Subcutaneous abdominal adipose tissue (tissue), 5 donors: ENCODE measurements around the gene ITPR1.

Source experiments
- H3K27ac ChIP-seq: one replicate; pipeline ENCODE4 v1.7.0; 2013; ENCODE audit warnings: low read depth, mild to moderate bottlenecking, inconsistent platforms, low read length, moderate library complexity
- H3K27me3 ChIP-seq, 5 donors: one replicate each; pipeline ENCODE4 v1.7.0; 2013; ENCODE audit warnings: low read length in 5 of 5, inconsistent platforms in 1 of 5; ENCODE audit not compliant: control insufficient read depth in 5 of 5, insufficient read depth in 4 of 5
- H3K36me3 ChIP-seq, 5 donors: one replicate each; pipeline ENCODE4 v1.7.0; 2013; ENCODE audit warnings: low read length in 5 of 5; ENCODE audit not compliant: control insufficient read depth in 5 of 5, insufficient read depth in 5 of 5
- H3K4me1 ChIP-seq, 5 donors: one replicate each; pipeline ENCODE4 v1.7.0; 2013; ENCODE audit warnings: low read length in 5 of 5, mild to moderate bottlenecking in 3 of 5, moderate library complexity in 1 of 5; ENCODE audit not compliant: control insufficient read depth in 5 of 5, insufficient read depth in 5 of 5
- H3K4me3 ChIP-seq, 5 donors: one replicate each; pipeline ENCODE4 v1.7.0; 2013; ENCODE audit warnings: low read length in 5 of 5, low read depth in 1 of 5
- H3K9ac ChIP-seq, 5 donors: one replicate each; pipeline ENCODE4 v1.7.0; 2013; ENCODE audit warnings: low read length in 5 of 5, mild to moderate bottlenecking in 4 of 5, moderate library complexity in 3 of 5
- H3K9me3 ChIP-seq, 5 donors: one replicate each; pipeline ENCODE4 v1.7.0; 2013; ENCODE audit warnings: low read length in 5 of 5; ENCODE audit not compliant: control insufficient read depth in 5 of 5
- donor health status: healthy.
- donor health status: healthy.
- donor health status: healthy.
- donor health status: healthy.
- donor health status: healthy.

ITPR1 gene

DNA sequence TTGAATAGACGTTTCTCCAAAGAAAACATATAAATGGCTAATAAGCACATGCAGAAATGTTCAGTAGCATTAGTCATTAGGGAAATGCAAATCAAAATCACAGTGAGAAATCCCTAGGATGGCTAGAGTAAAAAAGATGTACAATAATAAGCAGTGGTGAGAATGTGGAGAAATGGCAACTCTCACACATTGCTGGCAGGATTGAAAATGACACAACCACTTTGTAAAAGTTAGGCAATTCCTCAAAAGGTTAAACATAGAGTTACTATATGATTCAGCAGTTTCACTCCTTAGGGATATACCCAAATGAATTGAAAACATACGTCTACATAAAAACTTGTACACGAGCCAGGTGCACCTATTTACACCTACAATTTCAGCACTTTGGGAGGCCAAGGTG lies 108.7 kb downstream of the ITPR1 start:
- H3K9me3 ChIP-seq = no peaks in the 10 kb centered on the region
- no peaks in the 10 kb centered on the region for H3K36me3 ChIP-seq

DNA sequence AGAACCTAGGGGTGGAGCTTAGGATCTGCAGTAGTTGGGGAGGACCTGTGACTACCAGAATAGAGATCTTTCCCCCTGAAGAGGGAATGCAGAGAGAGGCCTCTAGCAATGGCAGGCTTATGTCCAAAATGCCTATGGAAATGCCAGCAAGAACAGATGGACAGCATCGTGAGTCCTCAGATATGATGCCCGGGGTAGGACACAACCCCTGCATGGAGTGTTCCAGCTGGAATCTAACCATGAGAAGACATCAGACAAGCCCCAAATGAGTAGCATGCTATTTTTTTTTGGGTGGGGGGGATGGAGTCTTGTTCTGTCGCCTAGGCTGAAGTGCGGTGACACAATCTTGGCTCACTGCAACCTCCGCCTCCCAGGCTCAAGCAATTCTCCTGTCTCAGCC lies 111.5 kb downstream of the ITPR1 start:
- Histone ChIP-seq H3K27ac (no peak overlapping the region), H3K9me3 (no peaks in the 10 kb centered on the region), H3K4me1 (no peaks in the 10 kb centered on the region), H3K27me3 (no peaks in the 10 kb centered on the region), H3K4me3 (no peak overlapping the region), H3K9ac (no peak overlapping the region), H3K36me3 (no peaks in the 10 kb centered on the region)

More for the DNA sequence above, 108.7 kb downstream of the ITPR1 start:
- no peak overlapping the region for H3K4me3 ChIP-seq
- H3K9ac ChIP-seq = no peak overlapping the region
- no peaks in the 10 kb centered on the region for H3K27me3 ChIP-seq
- H3K4me1 ChIP-seq = no peaks in the 10 kb centered on the region
- no peak overlapping the region for H3K27ac ChIP-seq

DNA sequence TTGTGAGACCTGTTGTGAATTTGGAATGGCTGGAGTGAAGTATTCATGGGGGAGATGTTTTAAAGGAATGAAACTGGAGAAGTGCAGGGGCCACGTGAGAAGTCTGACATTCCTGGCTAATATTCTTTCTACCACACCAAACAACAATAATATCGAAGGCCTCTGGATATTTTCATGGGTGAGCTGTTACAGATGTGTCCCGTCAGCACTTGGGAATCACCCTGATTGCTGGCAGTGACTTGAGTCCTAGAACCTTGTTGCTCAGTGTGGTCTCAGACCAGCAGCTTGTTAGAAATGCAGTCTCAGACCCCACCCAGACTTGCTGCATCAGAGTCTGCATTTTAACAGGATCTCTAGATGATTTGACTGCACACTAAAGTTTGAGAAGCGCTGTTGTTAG lies 113.8 kb downstream of the ITPR1 start:
- Histone ChIP-seq H3K27me3 (no peaks in the 10 kb centered on the region), H3K27ac (no peak overlapping the region)

DNA sequence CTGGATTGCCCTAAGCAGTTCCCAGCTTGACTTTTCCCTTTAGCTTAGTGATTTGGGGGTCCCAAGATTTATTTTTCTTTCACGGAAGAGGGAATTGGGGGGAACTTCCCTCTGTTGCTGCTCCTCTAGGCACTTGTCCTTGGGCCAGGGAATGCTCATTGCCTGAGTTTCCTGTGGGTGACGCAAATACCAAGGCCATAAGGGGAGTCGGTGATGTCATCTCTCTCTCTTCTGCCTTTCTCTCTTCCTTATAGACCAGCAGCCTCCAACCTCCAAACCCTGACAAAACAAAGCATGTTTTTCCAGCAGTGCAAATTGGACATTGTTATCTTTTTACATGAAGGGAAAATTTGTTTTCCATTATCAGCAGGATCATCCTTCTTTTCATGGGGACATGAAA lies 120.2 kb downstream of the ITPR1 start:
- Histone ChIP-seq H3K9me3 (no peaks in the 10 kb centered on the region), H3K27ac (no peak overlapping the region), H3K4me3 (no peak overlapping the region), H3K4me1 (peaks cover 0 to 6% (median 0%) of the 10 kb centered on the region in 5 donors), H3K36me3 (no peaks in the 10 kb centered on the region), H3K27me3 (no peaks in the 10 kb centered on the region), H3K9ac (no peak overlapping the region)

More for the DNA sequence above, 113.8 kb downstream of the ITPR1 start:
- Histone ChIP-seq H3K4me1 (peaks cover 0 to 3% (median 0%) of the 10 kb centered on the region in 5 donors), H3K4me3 (no peak overlapping the region), H3K36me3 (no peaks in the 10 kb centered on the region), H3K9ac (no peak overlapping the region), H3K9me3 (no peaks in the 10 kb centered on the region)

DNA sequence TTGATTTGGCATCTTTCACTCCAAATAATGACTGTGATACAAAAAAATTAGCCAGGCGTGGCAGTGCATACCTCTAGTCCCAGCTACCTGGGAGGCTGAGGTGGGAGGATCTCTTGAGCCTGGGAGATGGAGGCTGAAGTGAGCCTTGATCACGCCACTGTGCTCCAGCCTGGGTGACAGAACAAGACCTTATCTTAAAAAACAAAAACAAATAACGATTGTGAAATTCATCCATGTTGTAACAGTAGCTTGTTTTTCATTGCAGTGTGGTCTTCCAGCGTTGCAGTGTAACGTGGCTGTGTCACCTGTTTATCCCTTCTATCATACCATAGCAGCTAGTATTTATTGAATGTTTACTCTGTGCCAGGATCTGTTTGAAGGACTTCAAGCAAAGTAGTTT lies 120.9 kb downstream of the ITPR1 start:
- H3K36me3 ChIP-seq = no peaks in the 10 kb centered on the region
- peaks cover 0 to 6% (median 0%) of the 10 kb centered on the region in 5 donors for H3K4me1 ChIP-seq
- H3K9me3 ChIP-seq = no peaks in the 10 kb centered on the region
- no peak overlapping the region for H3K4me3 ChIP-seq
- no peak overlapping the region for H3K27ac ChIP-seq
- no peaks in the 10 kb centered on the region for H3K27me3 ChIP-seq
- no peak overlapping the region for H3K9ac ChIP-seq

DNA sequence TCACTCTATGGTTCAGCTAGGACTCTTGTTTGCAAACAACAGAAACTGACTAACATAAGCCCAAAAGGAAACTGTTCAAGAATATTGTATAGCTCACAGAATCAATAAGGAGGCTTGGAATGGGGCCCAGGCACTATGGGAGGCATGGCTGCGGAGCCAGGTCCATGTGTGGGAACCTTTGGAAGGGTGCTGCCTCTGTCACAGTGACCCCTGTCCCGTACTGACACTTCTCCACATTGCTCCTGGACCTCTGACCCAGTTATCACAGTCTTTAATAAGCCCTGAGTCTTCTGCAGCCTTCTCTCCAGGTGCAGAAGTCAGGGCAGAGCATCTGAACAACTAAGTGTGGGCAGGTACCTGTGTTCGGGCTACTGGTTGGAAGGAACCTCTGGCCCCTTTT lies 121.8 kb downstream of the ITPR1 start:
- H3K27ac ChIP-seq = no peak overlapping the region
- H3K36me3 ChIP-seq = no peaks in the 10 kb centered on the region
- H3K27me3 ChIP-seq = no peaks in the 10 kb centered on the region
- H3K4me3 ChIP-seq = no peak overlapping the region
- H3K9ac ChIP-seq = no peak overlapping the region
- H3K9me3 ChIP-seq = no peaks in the 10 kb centered on the region
- H3K4me1 ChIP-seq = peaks cover 0 to 6% (median 0%) of the 10 kb centered on the region in 5 donors

DNA sequence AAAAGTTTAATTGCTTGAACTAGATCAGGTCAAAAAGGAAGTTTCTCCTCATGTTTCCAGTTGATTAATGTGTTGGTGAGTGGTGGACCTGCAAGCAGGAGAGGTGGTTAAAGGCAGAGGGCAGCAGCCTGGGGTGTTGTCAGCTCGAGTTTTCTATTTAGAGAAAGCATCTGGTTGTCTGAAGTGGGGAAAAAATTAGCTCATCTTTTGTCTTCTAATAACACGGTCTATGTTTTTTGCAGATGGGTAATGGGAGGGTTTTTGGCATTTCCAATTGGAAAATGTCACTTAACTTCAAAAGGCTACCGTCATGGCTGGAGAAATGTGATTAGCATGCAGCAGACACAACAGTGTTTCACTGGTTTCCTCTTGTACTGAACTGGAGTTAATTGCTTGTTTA lies 122.6 kb downstream of the ITPR1 start:
- Histone ChIP-seq H3K9me3 (no peaks in the 10 kb centered on the region), H3K27me3 (no peaks in the 10 kb centered on the region), H3K9ac (no peak overlapping the region), H3K36me3 (no peaks in the 10 kb centered on the region), H3K4me1 (peaks cover 0 to 6% (median 0%) of the 10 kb centered on the region in 5 donors), H3K4me3 (no peak overlapping the region), H3K27ac (no peak overlapping the region)

DNA sequence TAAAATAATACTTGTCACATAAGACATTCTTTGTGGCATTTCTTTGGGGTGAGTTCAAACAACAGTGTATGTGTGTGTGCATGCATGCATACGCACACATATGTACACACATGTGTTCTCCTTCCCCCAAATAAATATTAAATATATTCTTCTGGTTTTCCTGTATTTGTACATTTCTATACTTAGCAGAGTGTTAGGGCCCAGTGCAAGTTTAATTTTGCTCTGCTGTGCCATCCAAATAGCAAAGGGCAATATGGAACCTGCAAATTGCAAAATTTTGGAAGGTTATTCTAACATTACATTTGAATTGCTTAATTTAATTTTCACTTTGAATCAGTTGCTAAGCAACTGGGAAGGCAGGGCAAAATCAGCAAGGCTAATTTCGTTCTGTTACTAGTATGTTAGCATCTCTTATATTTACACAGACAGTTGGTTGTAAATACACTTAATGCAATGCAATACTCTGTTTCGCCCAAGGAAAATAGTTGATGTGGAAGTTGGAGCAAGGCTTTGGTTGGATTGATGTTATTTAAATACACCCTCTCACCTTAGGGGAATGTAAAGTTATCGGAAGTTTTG lies 130.4 kb downstream of the ITPR1 start:
- Histone ChIP-seq H3K9me3 (peaks cover 0 to 3% (median 0%) of the 10 kb centered on the region in 5 donors), H3K27ac (no peak overlapping the region), H3K27me3 (no peaks in the 10 kb centered on the region), H3K4me1 (no peaks in the 10 kb centered on the region), H3K4me3 (no peak overlapping the region), H3K9ac (no peak overlapping the region), H3K36me3 (peaks cover 0 to 3% (median 2%) of the 10 kb centered on the region in 5 donors)

DNA sequence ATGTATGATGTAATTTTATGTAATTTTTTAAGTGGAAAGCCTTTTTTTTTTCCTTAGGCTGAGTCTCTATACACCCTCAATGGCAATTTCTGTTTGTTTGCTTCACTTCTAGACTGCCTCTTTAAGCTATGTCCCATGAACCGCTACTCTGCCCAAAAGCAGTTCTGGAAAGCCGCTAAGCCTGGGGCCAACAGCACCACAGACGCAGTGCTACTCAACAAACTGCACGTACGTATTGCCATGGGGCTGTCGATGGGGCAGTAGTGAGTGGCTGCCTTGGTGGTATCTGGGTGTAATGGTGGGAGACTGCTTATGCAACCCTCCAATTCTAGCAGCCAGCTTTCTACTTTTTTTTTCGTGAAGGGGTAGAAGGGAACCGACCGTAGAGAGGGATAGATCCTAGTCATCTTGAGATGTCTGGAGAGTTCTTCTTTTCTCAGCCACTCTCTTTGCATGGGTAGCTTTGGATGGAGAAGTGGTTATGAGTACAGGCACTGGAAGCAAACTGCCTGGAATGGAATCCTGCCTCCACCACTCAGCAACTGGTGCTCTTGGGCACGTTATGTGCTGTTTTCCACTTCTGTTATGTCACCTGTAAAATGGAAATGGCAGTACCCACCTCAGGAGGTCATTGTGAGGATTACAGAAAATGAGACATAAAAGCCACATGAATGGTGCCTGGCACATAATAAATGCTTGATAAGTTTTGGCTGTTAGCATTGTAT lies 134.7 kb downstream of the ITPR1 start:
- no peaks in the 10 kb centered on the region for H3K27me3 ChIP-seq
- no peaks in the 10 kb centered on the region for H3K9me3 ChIP-seq
- no peaks in the 10 kb centered on the region for H3K4me1 ChIP-seq
- H3K9ac ChIP-seq = no peak overlapping the region
- H3K36me3 ChIP-seq = peaks cover 0 to 6% (median 4%) of the 10 kb centered on the region in 5 donors
- H3K27ac ChIP-seq = no peak overlapping the region
- H3K4me3 ChIP-seq = no peak overlapping the region

DNA sequence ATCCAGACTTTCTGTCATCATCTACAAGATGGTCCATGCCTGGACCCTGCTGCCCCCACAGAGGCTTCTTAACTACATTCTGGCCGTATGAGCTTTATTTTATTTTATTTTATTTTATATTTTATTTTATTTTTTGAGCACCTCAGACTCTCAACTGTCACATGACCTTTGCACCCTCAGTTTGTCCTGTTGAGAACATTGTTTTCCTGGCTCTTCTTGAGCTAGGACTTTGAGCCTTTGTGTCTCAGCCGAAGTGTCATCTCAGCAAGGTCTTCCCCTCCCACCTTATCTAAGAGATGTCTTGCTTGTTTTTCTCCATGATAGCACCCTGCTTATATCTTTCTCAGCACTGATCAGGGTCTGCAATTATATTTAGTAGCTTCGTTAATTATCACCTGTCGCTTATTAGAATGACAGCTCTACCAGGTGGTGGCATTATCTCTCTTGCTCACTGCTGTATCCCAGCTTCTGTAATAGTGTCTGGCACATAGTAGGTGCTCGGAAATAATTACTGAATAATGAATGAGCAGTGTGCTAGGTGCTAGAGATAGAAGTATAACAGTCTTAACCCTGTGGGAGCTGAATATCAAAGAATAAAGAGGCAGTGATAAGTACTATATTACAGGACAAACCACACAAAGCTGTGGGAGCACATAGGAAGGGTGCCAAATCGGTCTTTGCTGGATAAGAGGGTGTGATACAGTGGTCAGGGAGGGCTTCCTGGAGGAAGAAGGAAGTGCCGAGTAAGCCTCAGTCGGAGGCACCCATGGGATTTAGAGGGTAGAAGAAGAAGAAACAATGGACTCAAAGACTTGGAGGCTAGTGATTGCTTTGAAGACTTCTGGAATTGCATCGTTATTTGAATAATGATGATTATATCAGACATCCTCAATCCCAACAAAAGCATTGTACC lies 136.2 kb downstream of the ITPR1 start:
- Histone ChIP-seq H3K4me3 (no peak overlapping the region), H3K4me1 (no peaks in the 10 kb centered on the region), H3K27me3 (no peaks in the 10 kb centered on the region), H3K27ac (no peak overlapping the region), H3K9me3 (no peaks in the 10 kb centered on the region), H3K9ac (no peak overlapping the region), H3K36me3 (peaks cover 0 to 6% (median 4%) of the 10 kb centered on the region in 5 donors)
